ENCODE measurements around the gene ARHGAP36. TPM values are rescaled to one million over a fixed set of nuclear protein-coding genes. Genes with fewer than 3 reads are reported as not detected.

Gene ARHGAP36
- total and polyA plus RNA-seq, 8 donors = 0.10 to 0.26 (median 0.14) TPM; not detected in 2

DNA sequence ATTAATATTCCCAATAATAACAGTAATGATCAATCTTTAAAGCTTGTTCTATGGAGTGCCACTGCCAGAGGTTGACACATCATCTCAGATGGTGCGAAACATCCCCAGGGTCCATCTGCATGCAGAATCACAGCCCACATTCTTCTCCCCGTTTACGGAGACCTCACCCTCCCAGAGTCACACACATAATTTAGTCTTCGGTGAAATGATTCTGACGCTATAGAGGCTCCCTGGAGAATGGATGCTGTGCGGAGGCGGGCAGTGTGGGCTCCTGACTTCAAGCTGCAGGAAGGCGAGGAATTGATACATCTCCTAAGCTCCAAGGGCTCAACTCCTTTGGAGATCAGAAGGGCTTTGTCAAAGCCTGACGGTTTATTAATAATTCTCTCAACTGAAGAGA lies 11.0 kb upstream of the ARHGAP36 start:
- Histone ChIP-seq H3K9me3 (no peaks in the 10 kb centered on the region), H3K27me3 (peaks cover 0 to 5% of the 10 kb centered on the region in 2 donors), H3K36me3 (no peaks in the 10 kb centered on the region), H3K4me1 (no peaks in the 10 kb centered on the region), H3K4me3 (no peak overlapping the region), H3K27ac (no peak overlapping the region)
- intact Hi-C loops (cut with DNase I) = no loop called here
- ATAC-seq (no peak), DNase-seq (no peak)
- TF ChIP-seq, protein P1, sequence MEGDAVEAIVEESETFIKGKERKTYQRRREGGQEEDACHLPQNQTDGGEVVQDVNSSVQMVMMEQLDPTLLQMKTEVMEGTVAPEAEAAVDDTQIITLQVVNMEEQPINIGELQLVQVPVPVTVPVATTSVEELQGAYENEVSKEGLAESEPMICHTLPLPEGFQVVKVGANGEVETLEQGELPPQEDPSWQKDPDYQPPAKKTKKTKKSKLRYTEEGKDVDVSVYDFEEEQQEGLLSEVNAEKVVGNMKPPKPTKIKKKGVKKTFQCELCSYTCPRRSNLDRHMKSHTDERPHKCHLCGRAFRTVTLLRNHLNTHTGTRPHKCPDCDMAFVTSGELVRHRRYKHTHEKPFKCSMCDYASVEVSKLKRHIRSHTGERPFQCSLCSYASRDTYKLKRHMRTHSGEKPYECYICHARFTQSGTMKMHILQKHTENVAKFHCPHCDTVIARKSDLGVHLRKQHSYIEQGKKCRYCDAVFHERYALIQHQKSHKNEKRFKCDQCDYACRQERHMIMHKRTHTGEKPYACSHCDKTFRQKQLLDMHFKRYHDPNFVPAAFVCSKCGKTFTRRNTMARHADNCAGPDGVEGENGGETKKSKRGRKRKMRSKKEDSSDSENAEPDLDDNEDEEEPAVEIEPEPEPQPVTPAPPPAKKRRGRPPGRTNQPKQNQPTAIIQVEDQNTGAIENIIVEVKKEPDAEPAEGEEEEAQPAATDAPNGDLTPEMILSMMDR (IDR thresholded peaks at IDR 0.05) = no peak

DNA sequence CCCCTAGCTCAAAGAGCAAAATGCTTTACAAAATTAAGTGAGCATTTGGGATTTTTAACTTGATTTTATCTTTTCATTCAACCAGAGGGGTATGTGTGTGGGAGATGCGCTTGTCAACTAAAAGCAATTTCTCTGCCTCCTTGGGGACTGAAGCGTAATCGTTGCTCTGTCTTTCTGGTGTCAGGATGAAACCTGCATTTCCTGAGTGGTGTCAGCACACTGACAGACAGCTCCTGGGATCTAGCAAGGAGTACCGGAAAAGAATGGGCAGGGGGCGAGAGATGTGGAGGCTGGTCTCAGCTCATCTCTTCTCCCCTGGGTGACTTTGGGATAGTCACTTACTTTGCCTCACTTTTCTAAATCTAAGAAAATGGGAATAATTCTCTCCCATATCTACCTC lies 5.1 kb upstream of the ARHGAP36 start:
- intact Hi-C loops (cut with DNase I) = no loop called here
- TF ChIP-seq, protein P1 (IDR thresholded peaks at IDR 0.05) = no peak
- H3K27me3 ChIP-seq = peaks cover 10 to 12% of the 10 kb centered on the region in 2 donors

DNA sequence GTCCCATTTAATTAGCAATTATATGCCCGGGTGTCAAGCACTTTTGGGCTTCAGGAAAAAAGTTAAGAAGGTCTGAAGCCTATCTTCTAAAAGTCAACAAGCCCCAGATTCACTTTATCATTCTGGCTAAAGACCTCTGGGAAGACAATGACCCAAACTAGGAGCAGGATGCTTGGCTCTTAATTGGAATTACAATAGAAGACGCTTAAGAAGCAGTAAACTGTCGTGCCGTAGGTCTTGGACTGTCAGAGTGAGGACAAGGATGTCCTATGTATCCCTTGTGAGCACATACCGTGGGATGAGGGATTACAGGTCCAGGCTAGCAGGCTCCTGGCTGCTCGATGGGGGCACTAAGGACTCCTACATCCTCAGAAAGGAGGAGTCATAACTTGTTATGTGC lies 3.2 kb upstream of the ARHGAP36 start:
- TF ChIP-seq, protein P1 (IDR thresholded peaks at IDR 0.05) = no peak
- no peak for ATAC-seq
- H3K9me3 ChIP-seq = no peaks in the 10 kb centered on the region
- no peaks in the 10 kb centered on the region for H3K4me1 ChIP-seq
- intact Hi-C loops (cut with DNase I) = no loop called here
- peaks cover 15 to 29% of the 10 kb centered on the region in 2 donors for H3K27me3 ChIP-seq
- DNase-seq = no peak
- no peak overlapping the region for H3K4me3 ChIP-seq
- H3K36me3 ChIP-seq = no peaks in the 10 kb centered on the region
- no peak overlapping the region for H3K27ac ChIP-seq

More for the DNA sequence above, 5.1 kb upstream of the ARHGAP36 start:
- no peak for DNase-seq
- Histone ChIP-seq H3K9me3 (no peaks in the 10 kb centered on the region), H3K36me3 (no peaks in the 10 kb centered on the region), H3K4me3 (no peak overlapping the region), H3K4me1 (no peaks in the 10 kb centered on the region), H3K27ac (no peak overlapping the region)
- ATAC-seq = no peak

DNA sequence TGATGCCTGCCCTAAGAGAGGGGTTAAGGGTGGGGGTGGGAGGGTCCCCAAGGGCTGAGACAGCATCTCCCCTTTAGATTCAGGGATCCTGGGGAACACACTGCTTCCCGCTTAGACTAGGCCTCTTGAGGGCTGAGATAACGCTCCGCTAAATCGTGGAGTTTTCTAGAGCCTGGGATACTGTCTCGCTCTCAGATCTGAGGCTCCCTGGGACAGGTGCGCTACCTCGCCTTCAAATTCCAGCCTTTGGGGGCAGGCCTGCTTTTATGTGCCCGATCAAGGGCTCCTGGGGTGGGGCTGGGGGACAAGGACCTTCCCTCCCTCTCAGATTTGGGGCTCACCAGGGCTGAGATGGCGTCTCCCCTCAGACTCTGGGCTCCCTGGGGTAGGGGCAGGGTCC lies 440 bp upstream of the ARHGAP36 start:
- Histone ChIP-seq H3K27ac (no peak overlapping the region), H3K27me3 (peaks cover 17 to 29% of the 10 kb centered on the region in 2 donors), H3K4me1 (no peaks in the 10 kb centered on the region), H3K4me3 (no peak overlapping the region), H3K9me3 (no peaks in the 10 kb centered on the region), H3K36me3 (no peaks in the 10 kb centered on the region)
- TF ChIP-seq, protein P1 (IDR thresholded peaks at IDR 0.05) = no peak
- no peak for DNase-seq
- intact Hi-C loops (cut with DNase I) = no loop called here
- ATAC-seq = no peak

DNA sequence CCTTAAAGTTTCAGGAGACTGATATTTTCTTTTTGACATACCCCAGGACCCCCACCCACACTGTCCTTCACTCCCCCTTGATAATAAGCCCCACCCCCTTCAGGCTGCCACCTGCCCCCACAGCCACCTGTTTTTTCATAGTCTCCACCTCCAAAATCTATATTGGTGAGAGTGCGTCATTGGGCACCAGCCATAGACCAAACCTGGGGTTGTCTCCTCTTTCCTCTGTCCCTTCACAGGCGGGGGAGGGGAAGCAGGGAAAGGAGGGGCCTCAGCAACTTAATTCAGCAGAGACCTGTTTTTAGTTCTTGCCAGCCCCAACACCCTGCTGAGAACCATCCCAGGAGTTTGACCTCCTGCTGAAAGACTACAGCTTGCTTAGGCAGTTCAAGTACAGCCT lies 1.1 kb downstream of the ARHGAP36 start:
- TF ChIP-seq, protein P1 (IDR thresholded peaks at IDR 0.05) = no peak
- Histone ChIP-seq H3K9me3 (no peaks in the 10 kb centered on the region), H3K4me3 (no peak overlapping the region), H3K36me3 (no peaks in the 10 kb centered on the region), H3K27me3 (peaks cover 17 to 29% of the 10 kb centered on the region in 2 donors), H3K27ac (no peak overlapping the region), H3K4me1 (no peaks in the 10 kb centered on the region)
- no peak for DNase-seq
- intact Hi-C loops (cut with DNase I) = no loop called here
- ATAC-seq = no peak

Measured in left lung (tissue), 10 donors.